Liver (tissue), 9 donors: Measurements from ENCODE around the gene HELZ2. TPM values are rescaled to one million over a fixed set of nuclear protein-coding genes. Genes with fewer than 3 reads are reported as not detected.

Experiments
- DNase-seq: peaks from one replicate; pipeline ENCODE4 v3.0.0-alpha.2; 2017; ENCODE audit warnings: low spot score
- H3K27ac ChIP-seq, 2 donors: one replicate each; pipeline ENCODE4 v1.7.0; 2013; ENCODE audit warnings: inconsistent platforms in 2 of 2, low read length in 2 of 2, control low read depth in 1 of 2, low read depth in 1 of 2, mild to moderate bottlenecking in 1 of 2
- H3K27me3 ChIP-seq, 4 donors: one replicate each; pipeline versions ENCODE4 v1.6.1 to v1.7.0; 2013; ENCODE audit warnings: low read length in 3 of 4, inconsistent platforms in 1 of 4, mild to moderate bottlenecking in 1 of 4, moderate library complexity in 1 of 4; ENCODE audit not compliant: control insufficient read depth in 4 of 4, insufficient read depth in 4 of 4
- H3K36me3 ChIP-seq, 4 donors: one replicate each; pipeline versions ENCODE4 v1.6.1 to v1.7.0; 2013; ENCODE audit warnings: low read length in 3 of 4, mild to moderate bottlenecking in 3 of 4, low read depth in 1 of 4, moderate library complexity in 1 of 4; ENCODE audit not compliant: control insufficient read depth in 4 of 4, insufficient read depth in 3 of 4
- H3K4me1 ChIP-seq, 4 donors: one replicate each; pipeline versions ENCODE4 v1.6.1 to v1.7.0; 2013; ENCODE audit warnings: low read length in 3 of 4, mild to moderate bottlenecking in 3 of 4, moderate library complexity in 1 of 4; ENCODE audit not compliant: control insufficient read depth in 4 of 4, insufficient read depth in 4 of 4
- H3K4me3 ChIP-seq, 3 donors: one replicate each; pipeline versions ENCODE4 v1.6.1 to v1.7.0; 2013; ENCODE audit warnings: low read length in 3 of 3, control low read depth in 1 of 3, low read depth in 1 of 3, mild to moderate bottlenecking in 1 of 3
- H3K9ac ChIP-seq, 2 donors: one replicate each; pipeline ENCODE4 v1.7.0; 2013; ENCODE audit warnings: low read length in 2 of 2, mild to moderate bottlenecking in 2 of 2, moderate library complexity in 2 of 2, control low read depth in 1 of 2, low read depth in 1 of 2
- H3K9me3 ChIP-seq, 4 donors: one replicate each; pipeline versions ENCODE4 v1.6.1 to v1.7.0; 2013; ENCODE audit warnings: low read length in 3 of 4; ENCODE audit not compliant: control insufficient read depth in 4 of 4
- CTCF ChIP-seq: fragments of 150-350 bp; IDR thresholded peaks from 2 replicates; pipeline ENCODE4 v1.5.1; 2017; ENCODE audit warnings: improper control_type of control experiment, low read depth, low read length; ENCODE audit not compliant: missing input control
- EGR1 ChIP-seq, 2 donors: IDR thresholded peaks; 2 replicates each; pipeline ENCODE4 v1.6.1; 2016 to 2018; ENCODE audit warnings: antibody characterized with exemption in 2 of 2, low read depth in 2 of 2
- FOXA1 ChIP-seq: IDR thresholded peaks from 2 replicates; pipeline ENCODE4 v1.6.1; 2016; ENCODE audit warnings: antibody characterized with exemption
- FOXA2 ChIP-seq: IDR thresholded peaks from 2 replicates; pipeline ENCODE4 v1.6.1; 2016; ENCODE audit warnings: antibody characterized with exemption
- GABPA ChIP-seq, 2 donors: IDR thresholded peaks in 1 of 2; conservative IDR thresholded peaks in 1 of 2; 2 replicates each; pipeline ENCODE4 v1.6.1; 2016; ENCODE audit warnings: antibody characterized with exemption in 2 of 2, mild to moderate bottlenecking in 1 of 2, moderate library complexity in 1 of 2
- HNF4A ChIP-seq, 2 donors: conservative IDR thresholded peaks; 2 replicates each; pipeline ENCODE4 v1.6.1; 2016; ENCODE audit warnings: antibody characterized with exemption in 2 of 2, mild to moderate bottlenecking in 2 of 2
- HNF4G ChIP-seq: IDR thresholded peaks from 2 replicates; pipeline ENCODE4 v1.6.1; 2016; ENCODE audit warnings: antibody characterized with exemption
- JUND ChIP-seq, 2 donors: IDR thresholded peaks; 2 replicates each; pipeline ENCODE4 v1.6.1; 2016; ENCODE audit warnings: antibody characterized with exemption in 2 of 2
- MAX ChIP-seq: IDR thresholded peaks from 2 replicates; pipeline ENCODE4 v1.6.1; 2016; ENCODE audit warnings: antibody characterized with exemption
- NR2F2 ChIP-seq: IDR thresholded peaks from 2 replicates; pipeline ENCODE4 v1.6.1; 2016; ENCODE audit warnings: antibody characterized with exemption
- RAD21 ChIP-seq, 2 donors: IDR thresholded peaks; 2 replicates each; pipeline ENCODE4 v1.6.1; 2016; ENCODE audit warnings: antibody characterized with exemption in 2 of 2, mild to moderate bottlenecking in 2 of 2
- RXRA ChIP-seq, 2 donors: IDR thresholded peaks; 2 replicates each; pipeline ENCODE4 v1.6.1; 2017 to 2018; ENCODE audit warnings: antibody characterized with exemption in 2 of 2, mild to moderate bottlenecking in 1 of 2
- SP1 ChIP-seq: IDR thresholded peaks from 2 replicates; pipeline ENCODE4 v1.6.1; 2018; ENCODE audit warnings: antibody characterized with exemption, mild to moderate bottlenecking
- TAF1 ChIP-seq: conservative IDR thresholded peaks from 2 replicates; pipeline ENCODE4 v1.6.1; 2016; ENCODE audit warnings: antibody characterized with exemption, mild to moderate bottlenecking
- YY1 ChIP-seq: IDR thresholded peaks from 2 replicates; pipeline ENCODE4 v1.6.1; 2016; ENCODE audit warnings: antibody characterized with exemption, mild to moderate bottlenecking
- WGBS: extraction: QIAGEN DNeasy Blood & Tissue Kit; methylation state at CpG from one replicate; pipeline ENCODE4 v1.1.7; 2013; 5-methylcytosine and 5-hydroxymethylcytosine counted together
- polyA plus RNA-seq, 2 donors: library from polyadenylated mRNA; stranded (reverse) in 1 of 2; unstranded in 1 of 2; fragments of 200-250 nt in 1 of 2; fragments of >200 nt in 1 of 2; fragmentation: Nextera tagmentation in 1 of 2; extraction: Ambion mirVana in 1 of 2; gene quantifications; one replicate each; pipeline versions ENCODE4 v1.2.1 to v1.2.3, GENCODE V29; 2013 to 2015
- total RNA-seq, 2 donors: library from RNA; depleted of rRNA; stranded (reverse); fragments of >200 nt; gene quantifications; one replicate each; pipeline ENCODE4 v1.2.3, GENCODE V29; 2014
- TF ChIP-seq, protein P1 (sequence below): IDR thresholded peaks from 2 replicates; pipeline ENCODE4 v1.6.1; 2016; ENCODE audit warnings: antibody characterized with exemption
- TF ChIP-seq, protein P2 (sequence below): IDR thresholded peaks from 2 replicates; pipeline ENCODE4 v1.6.1; 2016; ENCODE audit warnings: antibody characterized with exemption
- TF ChIP-seq, protein P3 (sequence below): IDR thresholded peaks from 2 replicates; pipeline ENCODE4 v1.6.1; 2016; ENCODE audit warnings: antibody characterized with exemption, mild to moderate bottlenecking
- donor health status: healthy.
- donor health status: healthy.
- donor health status: healthy.
- donor health status: healthy.
- donor health status: healthy.

Gene HELZ2
- total and polyA plus RNA-seq, 4 donors, result 3.7 to 26.6 (median 15.5) TPM

- H3K4me3 ChIP-seq, result no peak overlapping the region
- TF ChIP-seq CTCF, result no peak
- 95% methylated on average over 8 of the region's 8 CpGs for WGBS
- H3K36me3 ChIP-seq, result peaks cover 3 to 22% (median 8%) of the 10 kb centered on the region in 4 donors
- H3K27ac ChIP-seq, result no peak overlapping the region
- no peak for DNase-seq
- no peaks in the 10 kb centered on the region for H3K4me1 ChIP-seq
- no peaks in the 10 kb centered on the region for H3K9me3 ChIP-seq
- no peaks in the 10 kb centered on the region for H3K27me3 ChIP-seq
- H3K9ac ChIP-seq, result no peak overlapping the region
These were observed 43.8 kb upstream of the HELZ2 start for GRCh38 chr20:63617876-63618265.

GRCh38 chr20:63617092-63617875 lies 43.2 kb upstream of the HELZ2 start:
- Histone ChIP-seq H3K4me1 (no peaks in the 10 kb centered on the region), H3K27me3 (no peaks in the 10 kb centered on the region), H3K9ac (no peak overlapping the region), H3K36me3 (peaks cover 3 to 22% (median 8%) of the 10 kb centered on the region in 4 donors), H3K4me3 (no peak overlapping the region), H3K9me3 (no peaks in the 10 kb centered on the region), H3K27ac (no peak overlapping the region)
- TF ChIP-seq HNF4G (no peak), RAD21 (IDR thresholded peaks at IDR 0.05) (no peak), NR2F2 (no peak), EGR1 (IDR thresholded peaks at IDR 0.05; ENCODE audit: low read depth in 2 of 2) (no peak), SP1 (no peak), CTCF (no peak), JUND (IDR thresholded peaks at IDR 0.05) (no peak), TAF1 (no peak), RXRA (IDR thresholded peaks at IDR 0.05) (no peak), FOXA2 (no peak), MAX (no peak), YY1 (no peak), FOXA1 (no peak), GABPA (IDR thresholded peaks at IDR 0.05 in 1 of 2, conservative IDR thresholded peaks at IDR 0.05 in 1 of 2) (no peak), HNF4A (conservative IDR thresholded peaks at IDR 0.05) (no peak)
- TF ChIP-seq, protein P1, sequence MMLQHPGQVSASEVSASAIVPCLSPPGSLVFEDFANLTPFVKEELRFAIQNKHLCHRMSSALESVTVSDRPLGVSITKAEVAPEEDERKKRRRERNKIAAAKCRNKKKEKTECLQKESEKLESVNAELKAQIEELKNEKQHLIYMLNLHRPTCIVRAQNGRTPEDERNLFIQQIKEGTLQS, result no peak
- TF ChIP-seq, protein P2, sequence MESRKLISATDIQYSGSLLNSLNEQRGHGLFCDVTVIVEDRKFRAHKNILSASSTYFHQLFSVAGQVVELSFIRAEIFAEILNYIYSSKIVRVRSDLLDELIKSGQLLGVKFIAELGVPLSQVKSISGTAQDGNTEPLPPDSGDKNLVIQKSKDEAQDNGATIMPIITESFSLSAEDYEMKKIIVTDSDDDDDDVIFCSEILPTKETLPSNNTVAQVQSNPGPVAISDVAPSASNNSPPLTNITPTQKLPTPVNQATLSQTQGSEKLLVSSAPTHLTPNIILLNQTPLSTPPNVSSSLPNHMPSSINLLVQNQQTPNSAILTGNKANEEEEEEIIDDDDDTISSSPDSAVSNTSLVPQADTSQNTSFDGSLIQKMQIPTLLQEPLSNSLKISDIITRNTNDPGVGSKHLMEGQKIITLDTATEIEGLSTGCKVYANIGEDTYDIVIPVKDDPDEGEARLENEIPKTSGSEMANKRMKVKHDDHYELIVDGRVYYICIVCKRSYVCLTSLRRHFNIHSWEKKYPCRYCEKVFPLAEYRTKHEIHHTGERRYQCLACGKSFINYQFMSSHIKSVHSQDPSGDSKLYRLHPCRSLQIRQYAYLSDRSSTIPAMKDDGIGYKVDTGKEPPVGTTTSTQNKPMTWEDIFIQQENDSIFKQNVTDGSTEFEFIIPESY, result no peak
- TF ChIP-seq, protein P3, sequence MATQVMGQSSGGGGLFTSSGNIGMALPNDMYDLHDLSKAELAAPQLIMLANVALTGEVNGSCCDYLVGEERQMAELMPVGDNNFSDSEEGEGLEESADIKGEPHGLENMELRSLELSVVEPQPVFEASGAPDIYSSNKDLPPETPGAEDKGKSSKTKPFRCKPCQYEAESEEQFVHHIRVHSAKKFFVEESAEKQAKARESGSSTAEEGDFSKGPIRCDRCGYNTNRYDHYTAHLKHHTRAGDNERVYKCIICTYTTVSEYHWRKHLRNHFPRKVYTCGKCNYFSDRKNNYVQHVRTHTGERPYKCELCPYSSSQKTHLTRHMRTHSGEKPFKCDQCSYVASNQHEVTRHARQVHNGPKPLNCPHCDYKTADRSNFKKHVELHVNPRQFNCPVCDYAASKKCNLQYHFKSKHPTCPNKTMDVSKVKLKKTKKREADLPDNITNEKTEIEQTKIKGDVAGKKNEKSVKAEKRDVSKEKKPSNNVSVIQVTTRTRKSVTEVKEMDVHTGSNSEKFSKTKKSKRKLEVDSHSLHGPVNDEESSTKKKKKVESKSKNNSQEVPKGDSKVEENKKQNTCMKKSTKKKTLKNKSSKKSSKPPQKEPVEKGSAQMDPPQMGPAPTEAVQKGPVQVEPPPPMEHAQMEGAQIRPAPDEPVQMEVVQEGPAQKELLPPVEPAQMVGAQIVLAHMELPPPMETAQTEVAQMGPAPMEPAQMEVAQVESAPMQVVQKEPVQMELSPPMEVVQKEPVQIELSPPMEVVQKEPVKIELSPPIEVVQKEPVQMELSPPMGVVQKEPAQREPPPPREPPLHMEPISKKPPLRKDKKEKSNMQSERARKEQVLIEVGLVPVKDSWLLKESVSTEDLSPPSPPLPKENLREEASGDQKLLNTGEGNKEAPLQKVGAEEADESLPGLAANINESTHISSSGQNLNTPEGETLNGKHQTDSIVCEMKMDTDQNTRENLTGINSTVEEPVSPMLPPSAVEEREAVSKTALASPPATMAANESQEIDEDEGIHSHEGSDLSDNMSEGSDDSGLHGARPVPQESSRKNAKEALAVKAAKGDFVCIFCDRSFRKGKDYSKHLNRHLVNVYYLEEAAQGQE, result no peak
- WGBS, result 96% methylated on average over 41 of the region's 41 CpGs
- DNase-seq, result no peak
